Measurements from ENCODE around the gene FAM83B.
"Not testable (repeated sequence)": the region's sequence is repeated elsewhere in the genome, so short reads cannot be mapped to it uniquely, and the experiment has no call there.

FAM83B gene

DNA sequence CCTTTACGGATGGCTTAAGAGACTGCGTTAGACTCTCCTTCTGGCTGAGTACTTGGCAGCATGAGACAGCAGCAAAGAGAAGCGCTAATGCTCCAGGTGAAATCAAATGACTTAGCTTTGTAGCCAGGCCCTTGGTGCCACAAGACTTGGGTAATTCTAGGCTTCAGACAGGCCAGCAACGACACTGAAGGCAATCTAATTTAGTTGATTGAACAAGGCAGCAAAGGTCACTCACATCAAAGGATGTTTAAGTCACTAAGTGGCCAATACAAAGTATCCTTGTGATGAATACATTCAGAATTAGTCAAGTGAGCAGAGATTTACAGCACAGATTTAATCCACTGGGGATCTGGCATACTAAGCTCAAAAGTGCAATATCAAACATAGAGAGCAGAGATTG is 113.2 kb downstream of the FAM83B start:
- Mint-ChIP-seq H3K27me3 (no peaks in the 10 kb centered on the region), H3K4me1 (ENCODE audit: low read depth) (peaks cover 3% of the 10 kb centered on the region), H3K4me3 (no peak overlapping the region), H3K36me3 (ENCODE audit: low read depth) (no peaks in the 10 kb centered on the region), H3K27ac (no peak overlapping the region), H3K9me3 (peaks cover 10% of the 10 kb centered on the region)

DNA sequence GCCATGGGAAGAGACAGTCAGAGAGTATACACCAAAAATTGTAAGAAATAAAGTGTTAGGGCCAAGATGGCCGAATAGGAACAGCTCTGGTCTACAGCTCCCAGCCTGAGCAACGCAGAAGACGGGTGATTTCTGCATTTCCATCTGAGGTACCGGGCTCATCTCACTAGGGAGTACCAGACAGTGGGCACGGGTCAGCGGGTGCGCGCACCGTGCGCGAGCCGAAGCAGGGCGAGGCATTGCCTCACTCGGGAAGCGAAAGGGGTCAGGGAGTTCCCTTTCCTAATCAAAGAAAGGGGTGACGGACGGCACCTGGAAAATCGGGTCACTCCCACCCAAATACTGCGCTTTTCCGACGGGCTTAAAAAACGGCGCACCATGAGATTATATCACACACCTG is 114.8 kb downstream of the FAM83B start:
- H3K4me1 Mint-ChIP-seq (ENCODE audit: low read depth); H3K36me3 Mint-ChIP-seq (ENCODE audit: low read depth); H3K27me3 Mint-ChIP-seq; H3K27ac Mint-ChIP-seq; H3K4me3 Mint-ChIP-seq: not testable (repeated sequence)
- peaks cover 10% of the 10 kb centered on the region for H3K9me3 Mint-ChIP-seq

DNA sequence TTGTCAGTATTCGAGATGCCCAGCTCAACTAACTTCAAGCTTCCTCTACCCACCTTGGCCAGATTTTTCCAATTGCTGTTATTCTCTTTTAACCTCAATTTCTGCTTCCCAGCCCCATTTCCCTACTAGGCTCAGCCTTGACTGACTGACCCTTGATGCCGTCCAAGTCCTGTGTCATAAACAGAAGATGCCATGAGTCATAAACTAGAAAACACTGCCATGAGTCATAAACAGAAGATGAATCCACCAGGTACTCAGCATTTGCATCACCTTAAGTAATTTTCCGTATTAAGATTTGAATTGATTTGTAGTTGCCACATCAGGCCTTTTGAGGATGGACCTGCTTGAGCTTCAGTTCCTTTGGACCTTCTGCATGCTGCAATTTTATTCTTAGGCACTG is 123.8 kb downstream of the FAM83B start:
- Mint-ChIP-seq H3K27ac (no peak overlapping the region), H3K27me3 (no peaks in the 10 kb centered on the region), H3K36me3 (ENCODE audit: low read depth) (no peaks in the 10 kb centered on the region), H3K9me3 (peaks cover 10% of the 10 kb centered on the region), H3K4me1 (ENCODE audit: low read depth) (no peaks in the 10 kb centered on the region), H3K4me3 (no peak overlapping the region)

DNA sequence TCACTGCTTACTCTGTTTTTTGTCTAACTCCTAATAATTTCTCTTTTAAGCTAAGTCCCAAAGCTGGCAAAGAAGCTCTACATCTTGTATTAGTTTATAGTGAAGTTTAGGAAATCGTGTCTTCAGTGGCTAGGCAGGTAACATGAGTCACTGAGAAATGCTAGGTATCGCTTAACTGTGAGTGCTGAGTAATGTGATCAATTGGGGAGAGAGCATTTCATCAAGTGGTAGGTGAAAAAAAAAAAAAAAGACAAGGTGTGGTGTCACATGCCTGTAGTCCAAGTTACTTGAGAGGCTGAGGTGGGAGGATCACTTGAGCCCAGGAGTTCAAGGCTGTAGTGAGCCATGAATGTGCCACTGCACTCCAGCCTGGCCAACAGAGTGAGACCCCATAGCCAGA is 125.3 kb downstream of the FAM83B start:
- Mint-ChIP-seq H3K4me3 (no peak overlapping the region), H3K27ac (no peak overlapping the region), H3K36me3 (ENCODE audit: low read depth) (no peaks in the 10 kb centered on the region), H3K9me3 (peaks cover 10% of the 10 kb centered on the region), H3K27me3 (no peaks in the 10 kb centered on the region), H3K4me1 (ENCODE audit: low read depth) (no peaks in the 10 kb centered on the region)

DNA sequence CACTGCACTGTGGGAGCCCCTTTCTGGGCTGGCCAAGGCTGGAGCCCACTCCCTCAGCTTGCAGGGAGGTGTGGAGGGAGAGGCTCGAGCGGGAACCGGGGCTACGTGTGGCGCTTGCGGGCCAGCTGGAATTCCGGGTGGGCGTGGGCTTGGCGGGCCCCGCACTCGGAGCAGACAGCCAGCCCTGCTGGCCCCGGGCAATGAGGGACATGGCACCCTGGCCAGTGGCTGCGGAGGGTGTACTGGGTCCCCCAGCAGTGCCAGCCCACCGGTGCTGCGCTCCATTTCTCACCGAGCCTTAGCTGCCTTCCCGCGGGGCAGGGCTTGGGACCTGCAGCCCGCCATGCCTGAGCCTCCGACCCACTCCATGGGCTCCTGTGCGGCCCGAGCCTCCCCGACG is 132.6 kb downstream of the FAM83B start:
- H3K4me3 Mint-ChIP-seq; H3K4me1 Mint-ChIP-seq (ENCODE audit: low read depth); H3K36me3 Mint-ChIP-seq (ENCODE audit: low read depth); H3K27me3 Mint-ChIP-seq; H3K27ac Mint-ChIP-seq; H3K9me3 Mint-ChIP-seq: not testable (repeated sequence)

DNA sequence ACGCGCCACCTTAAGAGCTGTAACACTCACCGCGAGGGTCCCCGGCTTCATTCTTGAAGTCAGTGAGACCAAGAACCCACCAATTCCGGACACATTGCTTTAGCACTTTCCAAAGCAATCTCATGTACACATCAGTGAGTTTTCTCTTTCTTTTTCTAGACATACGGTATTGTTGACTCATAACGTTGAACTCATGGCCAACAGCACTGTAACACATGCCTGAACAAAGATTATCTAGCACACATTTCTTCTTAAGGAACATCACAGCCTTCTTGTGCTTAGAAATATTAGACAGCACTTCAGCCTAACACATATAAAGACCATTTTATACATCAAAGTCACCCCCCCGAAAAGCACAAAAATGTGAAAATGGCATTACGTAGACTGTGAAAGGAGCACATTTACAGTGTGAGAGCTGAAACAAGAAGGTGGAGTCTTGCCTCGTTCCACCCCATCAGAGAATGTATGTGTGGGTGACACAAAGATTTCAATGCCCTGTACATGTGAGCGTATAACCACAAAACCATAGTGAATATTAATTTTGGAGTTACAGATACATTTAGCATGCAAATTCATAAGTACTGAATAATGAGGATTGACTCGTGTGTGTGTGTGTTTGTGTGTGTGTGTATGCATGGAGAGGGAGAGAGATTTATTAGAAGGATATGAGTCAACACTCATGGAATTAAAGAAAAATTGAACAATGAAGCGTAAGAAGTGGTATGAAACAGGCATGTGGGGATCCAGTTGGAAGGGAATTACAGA is 134.1 kb downstream of the FAM83B start:
- Mint-ChIP-seq H3K4me1 (ENCODE audit: low read depth) (no peaks in the 10 kb centered on the region), H3K4me3 (no peak overlapping the region), H3K9me3 (peaks cover 13% of the 10 kb centered on the region), H3K27ac (no peak overlapping the region), H3K27me3 (no peaks in the 10 kb centered on the region), H3K36me3 (ENCODE audit: low read depth) (no peaks in the 10 kb centered on the region)

DNA sequence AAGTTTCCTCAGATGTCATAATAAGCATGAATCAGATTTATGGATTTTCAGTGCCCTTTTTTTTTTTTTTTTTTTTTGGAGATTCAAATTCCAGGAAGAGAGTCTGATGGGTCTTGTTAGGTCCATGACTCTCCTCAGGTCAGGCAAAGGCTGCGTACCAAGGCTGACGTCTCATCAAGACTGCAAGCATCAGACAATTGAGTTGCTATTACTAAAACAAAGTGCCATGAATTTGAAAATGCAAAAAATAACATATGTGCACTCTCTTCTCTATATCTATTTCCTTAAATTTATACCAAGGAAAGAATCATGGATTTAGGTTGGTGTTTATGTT is 134.7 kb downstream of the FAM83B start:
- peaks cover 13% of the 10 kb centered on the region for H3K9me3 Mint-ChIP-seq
- H3K4me1 Mint-ChIP-seq (ENCODE audit: low read depth): no peaks in the 10 kb centered on the region
- H3K36me3 Mint-ChIP-seq (ENCODE audit: low read depth): no peaks in the 10 kb centered on the region
- no peaks in the 10 kb centered on the region for H3K27me3 Mint-ChIP-seq
- no peak overlapping the region for H3K27ac Mint-ChIP-seq
- no peak overlapping the region for H3K4me3 Mint-ChIP-seq

DNA sequence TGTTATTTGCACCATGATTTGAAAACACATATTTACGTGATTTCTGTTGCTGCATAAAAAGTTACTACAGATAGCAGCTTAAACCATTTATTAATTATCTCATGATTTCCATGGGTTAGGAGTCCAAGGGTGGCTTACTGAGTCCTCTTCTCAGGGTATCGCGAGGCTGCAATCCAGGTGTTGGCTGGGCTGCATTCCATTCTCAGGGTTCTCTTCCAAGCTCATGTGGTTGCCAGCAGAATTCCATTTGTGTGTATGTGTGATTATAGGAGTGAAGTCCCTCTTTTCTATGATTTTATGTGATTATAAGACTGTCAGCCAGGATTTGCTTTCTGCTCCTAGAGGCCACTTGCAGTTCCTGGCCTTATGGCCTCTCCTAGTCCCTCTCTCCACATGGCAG is 135.1 kb downstream of the FAM83B start:
- Mint-ChIP-seq H3K27me3 (no peaks in the 10 kb centered on the region), H3K36me3 (ENCODE audit: low read depth) (no peaks in the 10 kb centered on the region), H3K4me3 (no peak overlapping the region), H3K4me1 (ENCODE audit: low read depth) (no peaks in the 10 kb centered on the region), H3K27ac (no peak overlapping the region), H3K9me3 (peaks cover 17% of the 10 kb centered on the region)

DNA sequence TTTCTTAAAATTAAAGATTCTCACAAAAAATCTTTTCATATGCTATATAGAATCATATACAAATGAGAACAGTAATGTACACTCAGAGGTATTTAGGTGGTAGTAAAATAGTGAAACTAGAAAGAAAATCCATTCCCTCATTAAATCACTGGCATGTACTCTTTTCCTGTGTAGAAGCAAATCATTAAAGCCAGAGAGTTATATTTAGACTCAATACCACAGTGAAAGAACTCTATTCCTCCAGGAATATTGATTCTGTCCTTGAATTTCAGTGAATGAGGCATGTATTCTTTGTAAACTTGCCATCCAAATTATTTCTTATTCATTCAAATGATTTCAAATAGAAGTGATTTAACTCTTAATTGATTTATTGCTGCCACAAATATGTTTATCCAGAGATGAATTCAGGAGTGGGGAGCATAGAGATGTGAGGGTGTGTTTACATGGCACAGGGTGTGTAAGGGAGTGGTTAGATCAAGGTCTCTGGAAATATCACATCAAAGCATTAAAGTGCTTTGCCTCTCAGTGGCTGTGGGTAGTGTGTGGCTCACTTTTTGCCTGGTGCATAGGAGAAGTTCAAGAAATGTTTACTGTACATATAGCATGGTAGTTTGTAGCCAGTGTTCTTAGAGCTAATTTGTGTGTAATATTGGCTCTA is 141.2 kb downstream of the FAM83B start:
- H3K27ac Mint-ChIP-seq: no peak overlapping the region
- no peaks in the 10 kb centered on the region for H3K27me3 Mint-ChIP-seq
- peaks cover 27% of the 10 kb centered on the region for H3K9me3 Mint-ChIP-seq
- no peak overlapping the region for H3K4me3 Mint-ChIP-seq
- no peaks in the 10 kb centered on the region for H3K4me1 Mint-ChIP-seq (ENCODE audit: low read depth)
- no peaks in the 10 kb centered on the region for H3K36me3 Mint-ChIP-seq (ENCODE audit: low read depth)

DNA sequence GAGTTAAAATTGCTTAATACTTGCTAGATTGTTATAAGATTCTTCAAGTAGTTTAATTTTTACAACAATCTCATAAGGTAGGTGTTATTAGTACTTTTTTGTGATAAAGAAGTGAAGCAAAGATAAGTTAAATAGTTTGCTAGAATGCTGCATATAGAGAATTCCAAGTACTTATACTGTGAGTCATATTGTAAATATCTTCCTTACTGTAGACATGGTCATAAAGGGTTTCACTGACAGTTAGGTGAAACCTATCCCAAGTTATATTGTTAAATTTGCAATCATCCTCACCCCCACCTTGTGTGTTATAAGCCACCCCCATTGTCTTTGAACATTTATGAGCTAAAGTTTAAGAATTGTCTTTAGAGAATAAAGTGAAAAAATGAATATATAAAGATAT is 142.0 kb downstream of the FAM83B start:
- Mint-ChIP-seq H3K4me1 (ENCODE audit: low read depth) (no peaks in the 10 kb centered on the region), H3K9me3 (peaks cover 27% of the 10 kb centered on the region), H3K36me3 (ENCODE audit: low read depth) (no peaks in the 10 kb centered on the region), H3K27me3 (no peaks in the 10 kb centered on the region), H3K27ac (no peak overlapping the region), H3K4me3 (no peak overlapping the region)

DNA sequence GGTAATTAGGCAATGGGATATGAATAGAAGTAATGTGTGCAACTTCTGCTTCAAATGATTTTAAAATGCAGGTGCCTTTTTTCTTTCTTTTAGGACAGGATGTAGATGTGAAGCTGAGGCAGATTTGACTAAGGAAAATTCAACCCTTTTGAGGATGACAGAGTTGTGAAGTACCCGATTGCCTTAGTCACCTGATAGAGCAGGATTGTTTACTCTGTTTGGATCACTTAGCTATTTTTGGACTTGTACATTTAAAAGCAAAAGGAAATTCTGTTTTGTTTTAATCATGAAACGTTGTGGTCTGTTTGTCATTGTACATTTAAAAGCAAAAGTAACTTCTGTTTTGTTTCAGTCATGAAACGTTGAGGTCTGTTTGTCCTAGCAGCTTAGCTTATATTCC is 143.4 kb downstream of the FAM83B start:
- H3K9me3 Mint-ChIP-seq: peaks cover 19% of the 10 kb centered on the region
- no peak overlapping the region for H3K4me3 Mint-ChIP-seq
- H3K4me1 Mint-ChIP-seq (ENCODE audit: low read depth): no peaks in the 10 kb centered on the region
- H3K27ac Mint-ChIP-seq: no peak overlapping the region
- H3K27me3 Mint-ChIP-seq: no peaks in the 10 kb centered on the region
- H3K36me3 Mint-ChIP-seq (ENCODE audit: low read depth): no peaks in the 10 kb centered on the region

All from stimulated activated naive CD8-positive, alpha-beta T cell treated with anti-CD3 and anti-CD28 coated beads, Interleukin-15, Interleukin-2, amounts not matched to agents 100 ng/mL and 50 ng/mL, for 24 hours (primary cell).